SJCRH30 (cell line): ENCODE results near the gene ZNF322. TPM values are rescaled to one million over a fixed set of nuclear protein-coding genes. Genes with fewer than 3 reads are reported as not detected.

ENCODE experiments used
- DNase-seq, 2 experiments: peaks; one replicate each; pipeline ENCODE4 v3.0.0-alpha.2; 2015 to 2020
- H3K27ac ChIP-seq: fragments of 250-450 bp; sonication (Bioruptor Pico); 2 replicates; pipeline ENCODE4 v1.5.1; 2020; ENCODE audit warnings: mild to moderate bottlenecking, moderate library complexity
- H3K27me3 ChIP-seq: fragments of 250-450 bp; sonication (Bioruptor Pico); 2 replicates; pipeline ENCODE4 v1.5.1; 2020; ENCODE audit warnings: mild to moderate bottlenecking, moderate library complexity
- H3K36me3 ChIP-seq: fragments of 250-450 bp; sonication (Bioruptor Pico); 2 replicates; pipeline ENCODE4 v1.5.1; 2020; ENCODE audit warnings: mild to moderate bottlenecking, moderate library complexity
- H3K4me1 ChIP-seq: fragments of 250-450 bp; sonication (Bioruptor Pico); 2 replicates; pipeline ENCODE4 v1.5.1; 2020; ENCODE audit warnings: mild to moderate bottlenecking, moderate library complexity
- H3K4me3 ChIP-seq: fragments of 250-450 bp; sonication (Bioruptor Pico); 2 replicates; pipeline ENCODE4 v1.5.1; 2020; ENCODE audit warnings: mild to moderate bottlenecking, moderate library complexity
- H3K9me3 ChIP-seq: fragments of 250-450 bp; sonication (Bioruptor Pico); replicated peaks from 2 replicates; pipeline ENCODE4 v1.5.1; 2020; ENCODE audit warnings: mild to moderate bottlenecking, moderate library complexity
- total RNA-seq: library from RNA; depleted of rRNA; stranded (reverse); fragments of >200 nt; shearing (Covaris generic); gene quantifications from 2 replicates; pipeline ENCODE4 v1.2.3, GENCODE V29; 2014

The ZNF322 gene
- total RNA-seq, 1 experiment from 2014 or later = 31.2 TPM

- no peaks in the 10 kb centered on the region for H3K27me3 ChIP-seq
- H3K4me1 ChIP-seq = no peaks in the 10 kb centered on the region
- no peak for DNase-seq
- peaks cover 17% of the 10 kb centered on the region for H3K36me3 ChIP-seq
- no peak overlapping the region for H3K4me3 ChIP-seq
- H3K27ac ChIP-seq = no peak overlapping the region
- no peaks in the 10 kb centered on the region for H3K9me3 ChIP-seq
These were observed 60.0 kb downstream of the ZNF322 start for GRCh38 chr6:26599591-26599990.

GRCh38 chr6:26599134-26599533, 60.4 kb downstream of the ZNF322 start:
- no peaks in the 10 kb centered on the region for H3K9me3 ChIP-seq
- H3K27me3 ChIP-seq = no peaks in the 10 kb centered on the region
- no peak overlapping the region for H3K27ac ChIP-seq
- H3K36me3 ChIP-seq = peaks cover 17% of the 10 kb centered on the region
- H3K4me3 ChIP-seq = no peak overlapping the region
- no peaks in the 10 kb centered on the region for H3K4me1 ChIP-seq
- no peak for DNase-seq

GRCh38 chr6:26598267-26598666, 61.3 kb downstream of the ZNF322 start:
- H3K36me3 ChIP-seq = peaks cover 17% of the 10 kb centered on the region
- H3K27me3 ChIP-seq = no peaks in the 10 kb centered on the region
- no peaks in the 10 kb centered on the region for H3K9me3 ChIP-seq
- DNase-seq = no peak
- no peaks in the 10 kb centered on the region for H3K4me1 ChIP-seq
- H3K4me3 ChIP-seq = no peak overlapping the region
- no peak overlapping the region for H3K27ac ChIP-seq

GRCh38 chr6:26597821-26598220, 61.7 kb downstream of the ZNF322 start:
- Histone ChIP-seq H3K9me3 (no peaks in the 10 kb centered on the region), H3K27me3 (no peaks in the 10 kb centered on the region), H3K27ac (no peak overlapping the region), H3K36me3 (peaks cover 17% of the 10 kb centered on the region), H3K4me1 (no peaks in the 10 kb centered on the region), H3K4me3 (peak overlapping the region; percentile 82)
- no peak for DNase-seq

- Histone ChIP-seq H3K27me3 (no peaks in the 10 kb centered on the region), H3K9me3 (no peaks in the 10 kb centered on the region), H3K36me3 (peaks cover 17% of the 10 kb centered on the region), H3K4me1 (no peaks in the 10 kb centered on the region), H3K27ac (peak overlapping the region; percentile 72), H3K4me3 (peak overlapping the region; percentile 82)
- no peak for DNase-seq
These were observed 62.2 kb downstream of the ZNF322 start for GRCh38 chr6:26597389-26597766.

- H3K27me3 ChIP-seq = no peaks in the 10 kb centered on the region
- H3K4me1 ChIP-seq = no peaks in the 10 kb centered on the region
- peaks cover 17% of the 10 kb centered on the region for H3K36me3 ChIP-seq
- peak within 1 kb of the TSS; percentile 72 for H3K27ac ChIP-seq
- DNase-seq = peak; percentile 97 to 98
- H3K4me3 ChIP-seq = peak within 1 kb of the TSS; percentile 82
- H3K9me3 ChIP-seq = no peaks in the 10 kb centered on the region
These were observed 62.8 kb downstream of the ZNF322 start, which contains the start of gene ABT1 for GRCh38 chr6:26596579-26597388. Gene ABT1, plus strand, starts transcription at chr6:26596953. Its CDS starts 30 bp downstream, at chr6:26596983.

- DNase-seq = peak; percentile 90 to 95
- peak overlapping the region; percentile 82 for H3K4me3 ChIP-seq
- H3K27ac ChIP-seq = peak overlapping the region; percentile 72
- H3K9me3 ChIP-seq = no peaks in the 10 kb centered on the region
- H3K4me1 ChIP-seq = no peaks in the 10 kb centered on the region
- no peaks in the 10 kb centered on the region for H3K27me3 ChIP-seq
- peaks cover 17% of the 10 kb centered on the region for H3K36me3 ChIP-seq
These were observed 63.8 kb downstream of the ZNF322 start for GRCh38 chr6:26595669-26596269.

- no peaks in the 10 kb centered on the region for H3K27me3 ChIP-seq
- H3K9me3 ChIP-seq = no peaks in the 10 kb centered on the region
- no peaks in the 10 kb centered on the region for H3K4me1 ChIP-seq
- H3K4me3 ChIP-seq = peak overlapping the region; percentile 82
- H3K36me3 ChIP-seq = peaks cover 14% of the 10 kb centered on the region
- peak overlapping the region; percentile 14; the same call in 1 of the 2 replicates for H3K27ac ChIP-seq
- DNase-seq = peak; percentile 31 to 62
These were observed 64.6 kb downstream of the ZNF322 start for GRCh38 chr6:26594730-26595632.

GRCh38 chr6:26594131-26594498, 65.4 kb downstream of the ZNF322 start:
- Histone ChIP-seq H3K9me3 (no peaks in the 10 kb centered on the region), H3K36me3 (peaks cover 8% of the 10 kb centered on the region), H3K4me1 (no peaks in the 10 kb centered on the region), H3K4me3 (no peak overlapping the region), H3K27ac (no peak overlapping the region), H3K27me3 (no peaks in the 10 kb centered on the region)
- no peak for DNase-seq

- H3K27me3 ChIP-seq = no peaks in the 10 kb centered on the region
- no peak overlapping the region for H3K4me3 ChIP-seq
- DNase-seq = no peak
- no peaks in the 10 kb centered on the region for H3K9me3 ChIP-seq
- no peak overlapping the region for H3K27ac ChIP-seq
- H3K4me1 ChIP-seq = no peaks in the 10 kb centered on the region
- H3K36me3 ChIP-seq = 0 out of 2 replicates have a peak, but pooled peaks cover 3% of the 10 kb centered on the region
These were observed 66.0 kb downstream of the ZNF322 start for GRCh38 chr6:26593278-26594130.

GRCh38 chr6:26592649-26593048, 66.9 kb downstream of the ZNF322 start:
- H3K27me3 ChIP-seq = no peaks in the 10 kb centered on the region
- DNase-seq = no peak
- H3K27ac ChIP-seq = no peak overlapping the region
- H3K36me3 ChIP-seq = no peaks in the 10 kb centered on the region
- H3K4me3 ChIP-seq = no peak overlapping the region
- H3K4me1 ChIP-seq = no peaks in the 10 kb centered on the region
- H3K9me3 ChIP-seq = no peaks in the 10 kb centered on the region

GRCh38 chr6:26588965-26589364, 70.6 kb downstream of the ZNF322 start:
- Histone ChIP-seq H3K36me3 (no peaks in the 10 kb centered on the region), H3K4me1 (no peaks in the 10 kb centered on the region), H3K27me3 (no peaks in the 10 kb centered on the region), H3K4me3 (no peak overlapping the region), H3K9me3 (no peaks in the 10 kb centered on the region), H3K27ac (no peak overlapping the region)
- no peak for DNase-seq
